Islet of Langerhans (tissue), 1 donor: Measurements from ENCODE around the gene OR4F17.
"Not testable (repeated sequence)": the region's sequence is repeated elsewhere in the genome, so short reads cannot be mapped to it uniquely, and the experiment has no call there.

Experiments
- FAIRE-seq: peaks from one replicate; lab custom pipeline; 2011; peaks lifted over from hg19 to GRCh38; lab: Jason Lieb, UNC

Gene OR4F17

DNA sequence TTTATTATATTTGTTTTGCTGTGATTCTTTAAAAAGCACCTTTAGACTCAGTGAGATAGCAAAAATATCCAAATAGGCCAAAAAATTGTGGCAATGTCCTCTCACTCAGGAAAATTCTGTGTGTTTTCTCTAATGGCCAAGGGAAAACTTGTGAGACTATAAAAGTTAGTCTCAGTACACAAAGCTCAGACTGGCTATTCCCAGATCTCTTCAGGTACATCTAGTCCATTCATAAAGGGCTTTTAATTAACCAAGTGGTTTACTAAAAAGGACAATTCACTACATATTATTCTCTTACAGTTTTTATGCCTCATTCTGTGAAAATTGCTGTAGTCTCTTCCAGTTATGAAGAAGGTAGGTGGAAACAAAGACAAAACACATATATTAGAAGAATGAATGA, at the start of gene OR4F17:
Gene OR4F17, plus strand, starts transcription at position 301 of the 400 bp plus-strand sequence. CDS start 3,575 bp downstream, outside the sequence.
- not testable (repeated sequence) for FAIRE-seq

GRCh38 chr19:70793-71192, 36.1 kb upstream of the OR4F17 start:
- not testable (repeated sequence) for FAIRE-seq

- not testable (repeated sequence) for FAIRE-seq
These were observed 24.0 kb upstream of the OR4F17 start for GRCh38 chr19:82864-83263.

DNA sequence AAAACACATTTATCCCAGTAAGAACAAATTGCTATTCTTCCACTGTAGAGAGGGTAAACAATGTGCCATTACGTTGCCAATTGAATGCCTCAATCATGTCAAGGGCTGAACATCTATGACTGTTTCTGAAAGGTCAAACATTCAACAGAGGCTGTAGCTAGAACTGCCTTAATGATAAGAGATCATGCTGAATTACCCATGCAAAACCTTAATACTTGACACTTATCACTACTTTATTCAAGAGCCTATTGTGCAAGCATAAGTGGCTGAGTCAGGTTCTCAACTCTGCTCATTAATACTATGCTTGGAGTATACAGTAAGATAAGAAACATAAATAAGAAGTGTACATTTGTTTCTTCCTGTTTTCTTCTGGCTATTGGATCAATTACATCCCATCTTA, 23.3 kb upstream of the OR4F17 start:
- FAIRE-seq = not testable (repeated sequence)

GRCh38 chr19:90678-91077, 16.2 kb upstream of the OR4F17 start:
- FAIRE-seq = not testable (repeated sequence)

DNA sequence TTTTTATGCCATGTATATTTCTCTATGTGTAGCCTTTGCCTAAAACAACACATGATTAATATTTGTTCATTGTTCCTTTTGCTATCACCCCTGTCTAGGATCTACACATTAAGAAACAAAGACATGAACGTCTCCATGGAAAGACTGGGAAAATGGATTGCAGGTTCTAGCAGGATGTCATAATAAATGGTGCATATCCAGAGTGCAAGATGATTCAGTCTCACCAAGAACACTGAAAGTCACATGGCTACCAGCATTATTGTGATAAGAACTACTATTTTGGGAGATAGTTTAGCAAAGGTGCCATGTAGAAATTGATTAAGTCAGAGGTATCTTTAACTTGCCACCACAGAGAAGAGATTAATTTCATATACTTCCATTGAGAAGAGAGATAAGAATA, 12.1 kb upstream of the OR4F17 start:
- FAIRE-seq = not testable (repeated sequence)

DNA sequence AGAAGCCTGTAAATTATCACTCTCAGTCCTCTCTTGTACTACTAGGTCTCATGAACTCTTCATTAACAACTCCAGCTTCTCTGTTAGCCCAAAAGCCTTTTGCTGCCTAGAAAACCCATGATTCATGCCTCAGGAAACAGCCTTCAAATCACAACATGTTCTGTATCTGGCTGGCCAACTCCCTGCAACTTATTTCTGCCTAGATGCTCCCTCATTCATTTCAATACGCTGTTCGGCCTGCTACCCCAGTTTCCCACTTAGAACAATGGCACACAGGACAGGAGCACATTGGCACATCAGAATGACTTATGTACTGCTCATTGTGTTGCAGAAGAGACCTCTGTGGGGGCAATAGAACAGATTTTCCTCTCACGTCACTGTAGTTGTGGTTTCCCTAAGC, 9.3 kb upstream of the OR4F17 start:
- FAIRE-seq = not testable (repeated sequence)

DNA sequence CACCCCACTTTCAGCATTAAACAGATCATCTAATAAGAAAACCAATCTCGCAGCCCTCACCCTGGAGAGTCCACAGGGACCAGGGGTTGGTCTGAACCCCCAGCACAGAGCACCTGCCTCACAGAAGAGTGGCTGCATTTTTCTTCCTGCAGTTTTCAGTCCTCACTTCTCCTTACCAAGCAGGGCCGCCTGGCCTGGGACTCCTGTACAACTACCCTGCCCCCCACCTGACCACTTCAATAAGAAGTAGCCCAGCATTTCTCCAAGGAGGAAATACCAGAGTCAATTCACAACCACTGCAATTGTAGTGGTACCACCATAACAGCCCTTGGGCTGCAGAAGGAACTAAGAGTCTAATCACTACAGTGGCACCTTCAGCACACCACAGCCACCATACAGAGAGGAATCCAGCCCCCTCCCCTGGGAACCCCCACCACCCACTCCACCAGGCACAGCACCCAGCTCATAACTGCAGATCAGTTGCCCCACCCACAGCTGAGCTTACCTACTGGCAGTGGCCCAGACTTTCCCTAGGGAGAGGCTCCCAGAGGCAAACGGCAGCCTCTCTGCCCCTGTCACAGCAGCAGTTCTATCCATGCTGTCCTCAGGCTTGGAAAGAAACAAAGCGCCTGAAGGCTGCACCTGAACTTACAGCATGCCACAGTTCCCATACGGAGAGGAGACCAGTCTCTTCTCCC, 13.7 kb downstream of the OR4F17 start:
- not testable (repeated sequence) for FAIRE-seq
